ENCODE data around the gene NME3.
"Not testable (repeated sequence)": the region's sequence is repeated elsewhere in the genome, so short reads cannot be mapped to it uniquely, and the experiment has no call there.

The NME3 gene

DNA sequence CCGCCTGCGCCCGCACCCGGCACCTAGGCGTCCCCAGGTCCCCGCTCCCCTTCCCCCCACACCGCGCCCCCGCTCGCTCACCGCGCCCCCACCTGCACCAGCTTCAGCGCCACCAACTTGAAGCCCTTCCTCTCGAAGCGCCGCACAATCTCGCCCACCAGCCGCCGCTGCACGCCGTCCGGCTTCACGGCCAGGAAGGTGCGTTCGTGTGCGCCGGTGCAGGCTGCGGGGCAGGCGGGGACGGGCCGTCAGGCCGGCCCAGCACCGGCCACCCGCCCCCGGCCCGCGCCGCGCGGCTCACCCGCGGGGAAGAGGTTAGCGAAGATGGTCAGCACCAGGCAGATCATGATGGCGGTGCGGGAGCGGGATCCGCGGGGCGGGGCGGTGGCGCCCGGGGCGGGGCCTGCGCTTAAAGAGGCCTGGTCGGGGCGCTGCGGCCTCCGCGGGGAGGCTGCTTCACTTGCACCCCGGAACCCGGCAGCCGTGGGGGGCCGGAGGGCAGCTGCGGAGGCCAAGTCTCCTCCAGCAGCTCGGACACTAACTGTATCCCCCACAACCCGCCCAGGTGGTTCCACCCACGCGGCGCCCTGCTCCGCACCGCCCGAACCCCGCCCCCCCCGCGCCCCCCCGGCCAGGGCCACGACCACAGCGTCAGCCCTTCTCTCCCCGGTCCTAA lies at the start of gene NME3:
Gene NME3 (minus strand): TSS at position 356 of the 676 bp plus-strand sequence. CDS start 9 bp downstream, at position 347.
- DNase-seq (ENCODE audit: low read depth in 1 of 2, low spot score in 1 of 2) = peak; percentile 62 to 75

DNA sequence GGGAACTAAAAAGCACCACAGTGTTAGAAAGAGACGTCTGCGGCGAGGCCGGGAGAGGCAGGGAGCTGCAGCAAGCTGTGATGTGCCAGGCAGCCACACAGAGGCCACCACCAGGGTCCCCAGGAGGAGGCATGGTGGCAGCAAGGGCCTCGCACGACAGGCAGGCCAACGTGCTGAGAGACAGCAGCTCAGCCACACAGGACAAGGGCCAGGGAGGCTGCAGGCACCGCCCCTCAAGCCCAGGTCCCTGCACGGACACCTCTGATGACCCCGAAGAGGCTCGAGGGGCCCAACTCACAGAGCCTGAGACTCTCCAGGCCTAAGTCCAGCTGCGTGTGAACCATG lies 49.6 kb upstream of the NME3 start:
- no peak for DNase-seq (ENCODE audit: low read depth in 1 of 2, low spot score in 1 of 2)

DNA sequence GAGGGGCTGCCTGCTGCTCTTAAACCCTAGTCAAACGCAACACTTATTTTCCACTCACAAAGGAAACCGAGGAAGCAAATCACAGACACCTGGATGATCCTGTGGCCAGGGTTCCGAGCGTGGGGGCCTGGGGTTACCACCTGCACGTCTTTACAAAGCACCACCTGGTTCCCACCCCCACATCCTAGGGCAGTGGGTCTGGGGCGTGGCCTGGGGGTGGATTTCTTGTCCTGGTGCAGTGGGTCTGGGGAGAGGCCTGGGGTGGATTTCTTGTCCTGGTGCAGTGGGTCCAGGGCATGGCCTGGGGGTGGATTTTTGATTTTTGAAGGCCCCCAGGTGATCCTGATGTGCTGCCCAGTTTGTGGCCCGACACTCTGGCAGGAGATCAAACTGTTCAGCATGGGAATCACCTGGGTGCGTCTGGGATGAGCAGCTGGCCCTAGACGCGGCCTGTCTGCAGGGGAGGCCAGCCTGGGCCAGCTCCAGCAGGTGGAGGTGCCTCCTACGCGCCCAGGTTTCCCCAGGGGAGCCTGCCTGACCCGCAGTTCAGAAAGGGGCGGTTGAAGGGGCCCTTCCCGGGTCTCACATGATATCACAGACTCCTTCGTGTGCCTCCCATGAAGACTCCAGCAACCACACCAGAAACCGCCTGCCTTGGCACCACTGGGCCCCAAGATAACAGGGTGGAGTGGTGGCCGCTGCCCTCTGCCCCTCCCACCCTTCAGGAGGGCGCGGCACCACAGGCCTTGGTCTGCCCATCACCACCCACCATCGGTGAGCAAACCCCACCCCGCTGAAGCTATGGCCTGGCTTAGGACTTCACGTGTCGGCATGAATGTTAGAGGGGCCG lies 49.0 kb upstream of the NME3 start:
- DNase-seq (ENCODE audit: low read depth in 1 of 2, low spot score in 1 of 2) = no peak

- DNase-seq (ENCODE audit: low read depth in 1 of 2, low spot score in 1 of 2) = no peak
These were observed 48.3 kb upstream of the NME3 start for GRCh38 chr16:1819611-1820010.

DNA sequence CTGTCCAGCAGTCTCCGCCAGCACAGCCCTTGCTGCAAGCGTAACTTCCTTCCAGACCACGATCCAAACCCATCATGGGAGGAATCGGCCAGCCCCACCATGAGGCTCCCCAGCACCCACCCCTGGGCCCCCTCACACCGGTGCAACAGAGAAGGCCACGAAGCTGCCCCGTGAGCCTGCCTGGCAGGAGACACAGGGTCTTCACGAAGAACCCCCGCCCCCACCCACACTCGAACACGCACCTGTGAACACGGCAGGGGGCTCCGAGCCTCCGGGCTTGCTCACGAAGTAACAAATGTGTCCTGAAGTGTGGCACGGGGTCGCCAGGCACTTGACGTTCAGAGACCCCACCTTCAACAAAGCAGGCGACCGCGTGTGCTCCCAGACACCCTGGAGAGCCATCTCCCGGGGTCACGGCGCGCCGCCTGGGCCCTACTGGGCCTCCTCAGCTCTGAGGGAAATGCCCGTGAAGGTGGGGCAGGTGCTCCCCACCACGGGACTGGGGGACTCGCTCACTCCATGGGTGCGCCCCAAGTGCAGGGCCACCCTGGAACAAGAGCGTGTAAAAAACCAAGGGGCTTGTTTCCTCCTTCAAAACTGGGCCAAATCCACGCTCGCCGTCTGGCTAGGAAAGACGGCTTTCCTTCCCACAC lies 47.7 kb upstream of the NME3 start:
- DNase-seq (ENCODE audit: low read depth in 1 of 2, low spot score in 1 of 2) = no peak

DNA sequence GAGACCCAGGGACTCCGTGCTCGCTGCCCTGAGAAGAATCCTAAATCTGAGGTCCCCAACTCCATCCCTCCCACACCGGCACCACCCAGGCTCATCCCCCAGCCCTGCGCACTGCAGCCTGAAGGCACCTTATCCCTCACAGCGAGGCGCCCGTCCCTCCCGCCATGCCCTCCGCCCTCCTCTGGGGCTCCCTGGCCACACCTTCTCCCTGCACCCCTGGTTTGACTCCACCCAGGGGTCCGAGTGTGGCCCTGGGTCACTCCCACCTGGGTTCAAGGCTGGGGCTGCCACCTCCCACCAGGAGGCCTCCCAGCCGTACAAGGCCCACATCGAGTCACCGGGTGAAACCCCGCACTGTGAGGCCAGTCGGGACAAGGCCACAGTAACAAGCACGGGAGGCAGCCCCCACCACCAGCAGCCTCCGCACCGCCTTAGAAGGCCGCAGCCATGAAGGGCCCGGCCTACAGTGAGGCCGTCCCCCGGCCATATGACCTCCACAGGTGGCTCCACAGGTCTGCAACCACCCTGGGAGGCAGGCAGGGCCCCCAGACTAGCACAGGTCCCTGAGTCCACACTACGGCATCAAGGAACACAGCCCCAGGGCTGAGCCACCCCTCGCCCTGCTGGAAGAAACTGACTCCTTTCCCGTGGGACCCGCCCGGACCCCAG lies 47.0 kb upstream of the NME3 start:
- no peak for DNase-seq (ENCODE audit: low read depth in 1 of 2, low spot score in 1 of 2)

- DNase-seq (ENCODE audit: low read depth in 1 of 2, low spot score in 1 of 2) = no peak
These were observed 46.4 kb upstream of the NME3 start for GRCh38 chr16:1817716-1818115.

DNA sequence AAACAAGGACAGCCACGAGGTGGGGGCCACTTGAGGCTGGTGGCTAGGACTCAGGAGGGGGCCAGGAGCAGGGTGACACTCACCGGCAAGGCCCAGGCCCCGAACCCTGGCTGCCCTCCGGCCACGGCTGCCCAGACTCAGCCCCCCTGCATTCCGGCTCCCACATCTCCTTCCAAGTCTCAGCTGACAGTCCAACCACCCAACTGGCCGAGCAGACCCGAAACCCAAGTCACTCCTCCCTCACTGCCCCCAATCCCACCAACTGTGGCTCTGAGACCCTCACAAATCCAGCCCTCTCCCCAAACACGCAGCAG lies 45.9 kb upstream of the NME3 start:
- no peak for DNase-seq (ENCODE audit: low read depth in 1 of 2, low spot score in 1 of 2)

- no peak for DNase-seq (ENCODE audit: low read depth in 1 of 2, low spot score in 1 of 2)
These were observed 45.3 kb upstream of the NME3 start for GRCh38 chr16:1816396-1817275.

- no peak for DNase-seq (ENCODE audit: low read depth in 1 of 2, low spot score in 1 of 2)
These were observed 44.1 kb upstream of the NME3 start for GRCh38 chr16:1815461-1815860.

DNA sequence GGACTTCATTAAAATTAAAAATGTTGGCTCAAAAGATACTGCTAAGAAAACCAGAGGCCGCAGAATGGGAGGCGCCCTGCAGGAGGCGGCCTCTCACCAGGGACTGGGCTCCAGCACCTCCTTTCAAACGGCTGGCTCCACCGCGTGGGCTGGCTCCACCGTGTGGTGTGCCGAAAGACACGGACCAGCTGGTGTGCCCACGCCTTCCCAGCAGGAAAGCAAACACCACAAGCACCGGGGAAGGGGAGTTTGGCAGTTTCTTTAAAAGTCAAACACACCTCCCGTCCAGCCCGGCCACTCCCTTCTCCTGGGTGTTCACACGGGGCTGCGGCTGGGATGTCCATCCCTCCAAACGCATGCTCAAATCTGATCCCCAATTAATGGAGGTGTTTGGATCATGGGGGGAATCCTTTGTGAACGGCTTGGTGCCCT lies 41.4 kb upstream of the NME3 start:
- peak in 1 of 2 donors; percentile 28 for DNase-seq (ENCODE audit: low read depth in 1 of 2, low spot score in 1 of 2)

GRCh38 chr16:1810536-1810935 lies 39.2 kb upstream of the NME3 start:
- no peak for DNase-seq (ENCODE audit: low read depth in 1 of 2, low spot score in 1 of 2)

GRCh38 chr16:1810106-1810505 lies 38.8 kb upstream of the NME3 start:
- DNase-seq (ENCODE audit: low read depth in 1 of 2, low spot score in 1 of 2) = no peak

GRCh38 chr16:1809281-1809801 lies 38.0 kb upstream of the NME3 start:
- DNase-seq (ENCODE audit: low read depth in 1 of 2, low spot score in 1 of 2) = no peak

DNA sequence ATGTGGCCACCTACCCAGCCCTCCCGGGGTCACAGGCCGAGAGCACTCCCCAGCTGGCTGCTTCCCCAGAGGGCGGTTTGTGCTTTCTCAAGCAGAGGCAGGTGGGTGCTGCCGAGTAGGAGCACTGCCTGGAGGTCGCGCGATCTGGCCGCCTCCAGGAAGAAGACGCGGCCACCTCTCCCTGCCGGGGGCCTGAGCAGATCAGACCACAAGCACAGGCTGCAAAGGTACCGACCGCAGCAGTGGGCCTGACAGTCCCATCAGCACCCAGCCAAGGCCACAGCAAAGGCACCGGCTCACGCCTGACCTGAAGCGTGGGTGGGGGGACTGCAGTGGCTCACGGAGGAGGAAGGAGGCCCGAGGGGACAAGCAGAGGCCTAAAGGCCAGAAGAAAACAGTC lies 37.3 kb upstream of the NME3 start:
- DNase-seq (ENCODE audit: low read depth in 1 of 2, low spot score in 1 of 2) = no peak

GRCh38 chr16:1807626-1808025 lies 36.3 kb upstream of the NME3 start:
- no peak for DNase-seq (ENCODE audit: low read depth in 1 of 2, low spot score in 1 of 2)

- DNase-seq (ENCODE audit: low read depth in 1 of 2, low spot score in 1 of 2) = no peak
These were observed 29.4 kb upstream of the NME3 start for GRCh38 chr16:1800701-1801100.

DNA sequence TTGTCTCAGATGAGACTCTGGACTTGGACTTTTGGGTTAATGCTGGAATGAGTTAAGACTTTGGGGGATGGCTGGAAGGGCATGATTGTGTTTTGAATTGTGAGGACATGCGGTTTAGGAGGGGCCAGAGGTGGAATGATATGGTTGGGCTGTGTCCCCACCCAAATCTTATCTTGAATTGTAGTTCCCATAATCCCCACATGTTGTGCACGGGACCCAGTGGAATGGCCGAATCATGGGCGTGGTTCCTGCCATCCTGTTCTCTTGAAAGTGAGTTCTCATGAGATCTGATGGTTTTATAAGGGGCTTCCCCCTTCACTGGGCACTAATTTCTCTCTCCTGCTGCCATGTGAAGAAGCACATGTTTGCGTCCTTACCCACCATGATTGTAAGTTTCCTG lies 27.9 kb upstream of the NME3 start:
- not testable (repeated sequence) for DNase-seq (ENCODE audit: low read depth in 1 of 2, low spot score in 1 of 2)

DNA sequence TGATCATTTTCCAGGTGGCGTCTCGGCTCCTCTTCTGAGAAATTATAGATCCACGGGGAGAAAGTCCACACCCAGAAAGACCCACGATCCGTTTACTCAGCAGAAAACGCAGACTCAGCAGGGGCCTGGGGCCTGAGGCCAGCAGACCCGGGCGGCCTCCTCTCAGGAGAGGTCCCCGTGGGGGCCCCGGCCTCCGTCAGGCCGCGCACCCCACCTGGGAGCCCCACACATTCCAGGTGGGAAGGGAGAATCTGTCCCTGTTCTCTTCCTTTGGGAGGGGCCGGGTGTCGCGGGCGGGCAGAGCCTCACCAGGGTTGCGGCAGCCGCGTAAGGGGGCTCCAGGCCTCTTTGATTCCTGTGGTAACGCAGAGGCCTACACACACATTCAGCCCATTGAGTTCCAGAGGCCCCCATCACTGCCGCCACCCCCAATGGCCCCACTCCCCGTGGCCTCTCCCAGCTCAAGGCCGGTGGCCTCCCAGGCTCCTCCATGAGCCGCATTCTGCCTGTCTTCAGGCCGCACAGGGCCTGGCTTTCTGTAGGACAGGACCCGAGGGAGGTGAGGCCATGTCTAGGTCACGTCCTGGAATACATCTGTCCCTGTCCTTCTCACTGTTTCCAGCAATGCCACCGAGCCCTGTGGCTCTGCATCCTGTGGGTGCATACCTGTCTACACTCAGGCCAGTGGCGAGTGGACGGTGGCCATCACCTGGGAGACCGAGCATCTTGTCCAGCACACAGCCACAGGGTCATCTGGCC lies 23.7 kb upstream of the NME3 start:
- no peak for DNase-seq (ENCODE audit: low read depth in 1 of 2, low spot score in 1 of 2)
